HepG2 (cell line): ENCODE data around the gene ARFIP1. TPM values are rescaled to one million over a fixed set of nuclear protein-coding genes. Genes with fewer than 3 reads are reported as not detected.
"Not testable (repeated sequence)": the region's sequence is repeated elsewhere in the genome, so short reads cannot be mapped to it uniquely, and the experiment has no call there.

Source experiments
- ATAC-seq: fragments of 200-7000 bp; cut with Tn5 transposase; 3 replicates; pipeline ENCODE4 v1.9.1; 2020; ENCODE audit warnings: mild to moderate bottlenecking, moderate library complexity
- BruUV-seq: library from RNA; stranded (reverse); fragments of 400-500 nt; replicated peaks from 2 replicates; lab custom pipeline; 2021; lab: Mats Ljungman, UMichigan
- CTCF ChIA-PET: fragments of 300-600 bp; formaldehyde crosslinking; extraction: SDS; loops from one replicate; lab custom pipeline; 2021; ENCODE audit warnings: low total read pairs, inconsistent platforms, low intra/inter-chr PET ratio; lab: Yijun Ruan, JAX
- POLR2A ChIA-PET: fragments of 350-600 bp; sonication (Branson Sonifier 250); formaldehyde crosslinking; loops from one replicate; lab custom pipeline; 2020; ENCODE audit warnings: antibody characterized with exemption, inconsistent platforms; lab: Yijun Ruan, JAX
- DNase-seq: peaks from one replicate; pipeline ENCODE4 v3.0.0-alpha.2; 2015; ENCODE audit warnings: low spot score
- FAIRE-seq: peaks from 3 replicates; lab custom pipeline; 2011; peaks lifted over from hg19 to GRCh38; lab: Jason Lieb, UNC
- H2AFZ ChIP-seq: one replicate; pipeline ENCODE4 v1.6.1; 2011; ENCODE audit warnings: low read length, inconsistent platforms
- H3K27ac ChIP-seq: fragments of 300-600 bp; 3 replicates; pipeline ENCODE4 v1.8.0; 2011; ENCODE audit warnings: mixed run types, mild to moderate bottlenecking, mixed read lengths, low read length, inconsistent platforms; ENCODE audit not compliant: insufficient read depth; ENCODE audit errors: extremely low read length
- H3K27me3 ChIP-seq, 2 experiments: fragments of 200-600 bp in 1 of 2; 2 replicates in 1 of 2; 3 replicates in 1 of 2; pipeline versions ENCODE4 v1.6.0 to v1.8.0; 2011; ENCODE audit warnings: low read length in 2 of 2, mild to moderate bottlenecking in 2 of 2, moderate library complexity in 2 of 2, inconsistent platforms in 1 of 2; ENCODE audit not compliant: insufficient read depth in 2 of 2, control insufficient read depth in 1 of 2
- H3K36me3 ChIP-seq, 2 experiments: fragments of 200-600 bp in 1 of 2; replicated peaks in 1 of 2; 2 replicates in 1 of 2; 3 replicates in 1 of 2; pipeline versions ENCODE4 v1.5.1 to v1.8.0; 2011; ENCODE audit warnings: low read length in 2 of 2, inconsistent platforms in 1 of 2; ENCODE audit not compliant: insufficient read depth in 2 of 2, control insufficient read depth in 1 of 2
- H3K4me1 ChIP-seq: 2 replicates; pipeline ENCODE4 v1.5.1; 2012; ENCODE audit warnings: low read length, inconsistent platforms; ENCODE audit not compliant: insufficient read depth
- H3K4me2 ChIP-seq: 2 replicates; pipeline ENCODE4 v1.6.0; 2011; ENCODE audit warnings: low read depth, low read length, inconsistent platforms
- H3K4me3 ChIP-seq, 3 experiments: fragments of 200-600 bp in 1 of 3; sonication (generic), shearing (Covaris generic) in 1 of 3; replicated peaks in 1 of 3; 2 replicates each; pipeline ENCODE4 v1.5.1; 2011 to 2016; ENCODE audit warnings: low read length in 3 of 3, inconsistent platforms in 2 of 3, low read depth in 2 of 3, mild to moderate bottlenecking in 2 of 3, control low read depth in 1 of 3, mixed read lengths in 1 of 3; ENCODE audit not compliant: insufficient read depth in 1 of 3
- H3K79me2 ChIP-seq: one replicate; pipeline ENCODE4 v1.6.1; 2011; ENCODE audit warnings: low read length, inconsistent platforms; ENCODE audit not compliant: insufficient read depth
- H3K9ac ChIP-seq: 2 replicates; pipeline ENCODE4 v1.6.0; 2011; ENCODE audit warnings: mild to moderate bottlenecking, low read depth, low read length, inconsistent platforms; ENCODE audit not compliant: insufficient read depth
- H3K9me3 ChIP-seq: 2 replicates; pipeline ENCODE4 v1.5.1; 2012; ENCODE audit warnings: mild to moderate bottlenecking, low read length
- H4K20me1 ChIP-seq: 2 replicates; pipeline ENCODE4 v1.6.0; 2011; ENCODE audit warnings: inconsistent platforms, mild to moderate bottlenecking, low read length, moderate library complexity; ENCODE audit not compliant: insufficient read depth
- ATF7 ChIP-seq, 2 experiments: fragments of 450-650 bp in 1 of 2; sonication (generic) in 1 of 2; formaldehyde crosslinking in 1 of 2; IDR thresholded peaks; 2 replicates each; pipeline versions ENCODE4 v1.4.0 to v1.6.1; 2016 to 2020; ENCODE audit warnings: antibody characterized with exemption in 1 of 2, mild to moderate bottlenecking in 1 of 2, missing genetic modification reagents in 1 of 2
- ZNF557 ChIP-seq: sonication (generic); formaldehyde crosslinking; IDR thresholded peaks from 2 replicates; pipeline ENCODE4 v1.4.0; 2020; ENCODE audit warnings: missing genetic modification reagents
- WGBS: methylation state at CpG from one replicate; pipeline ENCODE4 v1.1.6; 2017; ENCODE audit warnings: low lambda C conversion rate; 5-methylcytosine and 5-hydroxymethylcytosine counted together
- in situ Hi-C: cut with HindIII; loops from 2 replicates; pipeline ENCODE4 v1.10.0; 2017; ENCODE audit warnings: low pct_unique_long_range_greater_than_20kb; ENCODE audit not compliant: extremely low pct_ligation_motif_present
- intact Hi-C: fragments of 100-400 bp; cut with micrococcal nuclease; formaldehyde crosslinking; loops from one replicate; pipeline ENCODE4 v1.10.0; 2022; ENCODE audit not compliant: unreplicated experiment
- polyA plus RNA-seq, 8 experiments: library from polyadenylated mRNA; depleted of rRNA in 3 of 8; stranded (reverse) in 7 of 8; unstranded in 1 of 8; fragments of >200 nt; fragmentation: Illumina TruSeq in 4 of 8; extraction: Trizol in 4 of 8; gene quantifications; 2 replicates each; pipeline versions ENCODE4 v1.2.1 to v1.2.3, GENCODE V29; 2011 to 2016; ENCODE audit warnings: low read depth in 4 of 8, missing spikeins in 1 of 8, mixed read lengths in 1 of 8; ENCODE audit not compliant: insufficient read depth in 1 of 8
- total RNA-seq, 5 experiments: library from RNA; depleted of rRNA; stranded (reverse); fragments of >200 nt; fragmentation: Illumina TruSeq; extraction: Trizol; gene quantifications; 2 replicates each; pipeline ENCODE4 v1.2.3, GENCODE V29; 2016; ENCODE audit warnings: low read depth in 1 of 5

The ARFIP1 gene
- total and polyA plus RNA-seq, 2 of the 13 experiments (the other 11 are each of a cell fraction or from before 2014, with no cell fraction given), result 9.9 to 27.7 TPM

DNA sequence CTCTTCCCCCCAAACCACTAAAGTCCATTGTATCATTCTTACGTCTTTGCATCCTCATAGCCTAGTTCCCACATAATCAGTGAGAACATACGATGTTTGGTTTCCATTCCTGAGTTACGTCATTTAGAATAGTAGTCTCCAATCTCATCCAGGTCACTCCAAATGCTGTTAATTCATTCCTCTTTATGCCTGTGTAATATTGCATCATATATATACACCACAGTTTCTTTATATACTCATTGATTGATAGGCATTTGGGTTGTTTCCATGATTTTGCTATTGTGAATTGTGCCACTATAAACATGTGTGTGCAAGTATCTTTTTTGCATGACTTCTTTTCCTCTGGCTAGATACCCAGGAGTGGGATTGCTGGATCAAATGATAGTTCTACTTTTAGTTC, 57.2 kb downstream of the ARFIP1 start:
- FAIRE-seq (no peak), ATAC-seq (no peak), DNase-seq (no peak)
- CTCF ChIA-PET, result no interaction called here
- in situ Hi-C loops, result no loop called here
- Histone ChIP-seq H3K4me2 (no peak overlapping the region), H3K4me1 (no peaks in the 10 kb centered on the region), H3K36me3 (peaks cover 1 to 3% of the 10 kb centered on the region in 2 experiments; a peak in 1 of 5 replicates), H3K27me3 (no peaks in the 10 kb centered on the region), H2AFZ (no peak overlapping the region), H4K20me1 (no peaks in the 10 kb centered on the region), H3K9me3 (peaks cover 7% of the 10 kb centered on the region; the same call in 1 of the 2 replicates), H3K9ac (no peak overlapping the region), H3K27ac (no peak overlapping the region), H3K4me3 (no peak overlapping the region), H3K79me2 (no peaks in the 10 kb centered on the region)
- POLR2A ChIA-PET, result no interaction called here
- BruUV-seq, result no TSS peak
- WGBS, result 95% methylated on average over 3 of the region's 3 CpGs
- intact Hi-C loops, result loop anchor here (2.0 kb wide), 1 partner anchor 26 kb away; no protein-coding TSS in a partner anchor
- TF ChIP-seq ZNF557 (CRISPR knock-in tag) (no peak), ATF7 (IDR thresholded peaks at IDR 0.05) (peak; percentile 62), ATF7 (CRISPR knock-in tag; IDR thresholded peaks at IDR 0.05) (no peak)

- not testable (repeated sequence) for DNase-seq
These were observed 60.0 kb downstream of the ARFIP1 start for GRCh38 chr4:152839729-152840128.

More at GRCh38 chr4:152839729-152840128, 60.0 kb downstream of the ARFIP1 start:
- H3K9me3 ChIP-seq, CTCF ChIA-PET, H3K27ac ChIP-seq, H3K4me3 ChIP-seq, H3K36me3 ChIP-seq, intact Hi-C loops, FAIRE-seq, H3K4me2 ChIP-seq, POLR2A ChIA-PET, BruUV-seq, in situ Hi-C loops, H3K27me3 ChIP-seq, H4K20me1 ChIP-seq, H3K9ac ChIP-seq, H2AFZ ChIP-seq, ATAC-seq, H3K79me2 ChIP-seq: not testable (repeated sequence)
- 97% methylated on average over 1 of the region's 1 CpG for WGBS
- H3K4me1 ChIP-seq, result peaks cover 13% of the 10 kb centered on the region; the same call in 1 of the 2 replicates
